Neural crest cell (in vitro differentiated cells): ENCODE results near the gene WDR19. TPM values are rescaled to one million over a fixed set of nuclear protein-coding genes. Genes with fewer than 3 reads are reported as not detected.
"Not testable (repeated sequence)": the region's sequence is repeated elsewhere in the genome, so short reads cannot be mapped to it uniquely, and the experiment has no call there.

ENCODE experiments used
- DNase-seq: peaks from one replicate; pipeline ENCODE4 v3.0.0; 2021; ENCODE audit warnings: low read depth, mixed read lengths, low spot score
- H3K27ac Mint-ChIP-seq: one replicate; pipeline ENCODE4 v1.8.0; 2021; ENCODE audit warnings: mild to moderate bottlenecking, mixed read lengths; ENCODE audit not compliant: unreplicated experiment
- H3K27me3 Mint-ChIP-seq: 2 replicates; pipeline ENCODE4 v1.8.0; 2021; ENCODE audit warnings: low read depth, mild to moderate bottlenecking, mixed read lengths
- H3K36me3 Mint-ChIP-seq: 2 replicates; pipeline ENCODE4 v1.8.0; 2021; ENCODE audit warnings: low read depth, mild to moderate bottlenecking, mixed read lengths
- H3K4me1 Mint-ChIP-seq: 2 replicates; pipeline ENCODE4 v1.8.0; 2021; ENCODE audit warnings: mixed read lengths
- H3K4me3 Mint-ChIP-seq: one replicate; pipeline ENCODE4 v1.8.0; 2021; ENCODE audit warnings: mild to moderate bottlenecking, mixed read lengths
- H3K9me3 Mint-ChIP-seq: 2 replicates; pipeline ENCODE4 v1.8.0; 2021; ENCODE audit warnings: mixed read lengths
- CTCF ChIP-seq: fragments of 200-600 bp; sonication (generic); conservative IDR thresholded peaks from 2 replicates; pipeline ENCODE4 v1.5.0; 2021; ENCODE audit warnings: antibody characterized with exemption, mild to moderate bottlenecking
- total RNA-seq: library from RNA; stranded (reverse); gene quantifications from 2 replicates; pipeline ENCODE4 v1.2.1, GENCODE V29; 2021

WDR19 gene
- total RNA-seq, 1 donor from 2014 or later = 51.6 TPM

GRCh38 chr4:39179681-39180080, 2.6 kb upstream of the WDR19 start:
- Mint-ChIP-seq H3K36me3 (no peaks in the 10 kb centered on the region), H3K27ac (no peak overlapping the region), H3K9me3 (no peaks in the 10 kb centered on the region), H3K27me3 (peaks cover 16% of the 10 kb centered on the region), H3K4me3 (no peak overlapping the region), H3K4me1 (peaks cover 10% of the 10 kb centered on the region)
- TF ChIP-seq CTCF = no peak
- no peak for DNase-seq

DNA sequence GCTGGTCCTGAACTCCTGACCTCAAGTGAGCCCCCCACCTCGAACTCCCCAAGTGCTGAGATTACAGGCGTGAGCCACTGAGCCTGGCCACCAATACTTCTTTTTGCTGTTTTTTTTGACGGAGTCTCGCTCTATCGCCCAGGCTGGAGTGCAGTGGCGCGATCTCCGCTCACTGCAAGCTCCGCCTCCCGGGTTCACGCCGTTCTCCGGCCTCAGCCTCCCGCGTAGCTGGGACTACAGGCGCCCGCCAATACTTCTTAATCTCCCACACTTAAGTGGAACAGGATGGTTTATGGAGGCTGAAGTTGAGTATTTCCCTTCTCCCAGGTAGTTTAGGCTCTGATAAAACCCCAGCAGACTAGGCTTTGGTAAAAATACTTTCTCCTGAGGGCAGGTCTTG, 1.7 kb upstream of the WDR19 start:
- not testable (repeated sequence) for DNase-seq, H3K27me3 Mint-ChIP-seq, H3K9me3 Mint-ChIP-seq, H3K4me1 Mint-ChIP-seq, H3K36me3 Mint-ChIP-seq, H3K27ac Mint-ChIP-seq
- H3K4me3 Mint-ChIP-seq = peak overlapping the region; percentile 58

DNA sequence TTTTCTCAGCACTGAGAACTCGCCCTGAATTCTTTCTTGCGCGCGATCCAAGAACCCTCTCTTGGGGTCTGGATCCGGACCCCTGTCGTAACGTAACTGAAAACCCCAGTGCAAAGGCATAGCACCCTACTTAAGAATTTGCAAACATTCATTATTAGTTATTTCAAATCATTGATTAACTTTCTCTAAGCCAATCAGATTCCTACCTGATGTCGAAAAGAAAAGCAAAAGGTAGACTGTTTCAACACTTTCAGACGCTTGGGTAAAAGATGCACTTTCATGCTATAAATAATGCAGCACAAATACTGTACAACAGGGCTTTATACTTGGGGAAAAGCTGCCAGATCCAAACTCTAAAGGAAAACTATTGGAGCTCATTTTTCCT, 817 bp upstream of the WDR19 start:
- peaks cover 6% of the 10 kb centered on the region for H3K27me3 Mint-ChIP-seq
- no peaks in the 10 kb centered on the region for H3K36me3 Mint-ChIP-seq
- TF ChIP-seq CTCF = no peak
- no peaks in the 10 kb centered on the region for H3K9me3 Mint-ChIP-seq
- peak overlapping the region; percentile 71 for H3K4me3 Mint-ChIP-seq
- peaks cover 10% of the 10 kb centered on the region for H3K4me1 Mint-ChIP-seq
- DNase-seq = no peak
- no peak overlapping the region for H3K27ac Mint-ChIP-seq

- DNase-seq = no peak
- TF ChIP-seq CTCF = no peak
- Mint-ChIP-seq H3K4me3 (no peak overlapping the region), H3K36me3 (peaks cover 21% of the 10 kb centered on the region), H3K4me1 (no peaks in the 10 kb centered on the region), H3K27ac (no peak overlapping the region), H3K27me3 (no peaks in the 10 kb centered on the region), H3K9me3 (peaks cover 7% of the 10 kb centered on the region)
These were observed 19.6 kb downstream of the WDR19 start for GRCh38 chr4:39201963-39202362.

DNA sequence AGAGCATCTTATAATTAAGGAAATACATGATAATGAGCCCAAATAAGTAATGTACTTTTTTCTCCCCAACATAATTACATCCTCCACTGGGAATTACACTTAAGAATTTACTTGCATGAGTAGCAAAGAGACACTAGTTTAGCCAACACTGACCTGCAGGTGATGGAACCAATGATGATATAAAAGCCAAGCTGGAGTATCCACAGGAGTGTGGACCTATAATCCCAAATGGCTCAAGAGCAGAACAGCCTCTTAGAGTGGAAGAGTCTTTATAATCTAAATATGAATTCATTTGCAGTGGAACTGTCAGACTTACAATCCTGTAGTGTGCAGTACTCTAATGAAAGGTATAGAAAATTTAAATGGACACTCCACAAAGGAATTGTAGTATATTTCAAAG, 22.2 kb downstream of the WDR19 start:
- H3K36me3 Mint-ChIP-seq = peaks cover 32% of the 10 kb centered on the region
- no peak for DNase-seq
- H3K27me3 Mint-ChIP-seq = no peaks in the 10 kb centered on the region
- H3K4me3 Mint-ChIP-seq = no peak overlapping the region
- no peak overlapping the region for H3K27ac Mint-ChIP-seq
- H3K9me3 Mint-ChIP-seq = peaks cover 7% of the 10 kb centered on the region
- no peaks in the 10 kb centered on the region for H3K4me1 Mint-ChIP-seq
- no peak for TF ChIP-seq CTCF

DNA sequence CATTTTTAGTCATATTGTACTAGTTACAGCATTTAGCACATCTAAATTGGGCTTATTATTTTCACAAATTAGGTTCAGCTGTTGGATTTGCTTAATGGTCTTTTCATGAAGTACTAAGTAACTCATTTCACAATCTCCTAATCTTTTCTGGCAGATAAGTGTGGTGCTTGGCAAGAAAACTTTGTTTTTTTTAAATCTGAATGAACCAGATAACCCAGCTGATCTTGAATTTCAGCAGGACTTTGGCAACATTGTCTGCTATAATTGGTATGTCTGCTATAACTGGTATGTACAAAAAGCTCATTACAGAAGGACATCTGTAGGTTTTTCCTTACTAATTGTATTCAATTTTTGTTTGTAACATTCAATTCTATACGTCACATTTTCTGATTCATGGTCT, 22.7 kb downstream of the WDR19 start:
- Mint-ChIP-seq H3K4me3 (no peak overlapping the region), H3K36me3 (peaks cover 32% of the 10 kb centered on the region), H3K9me3 (peaks cover 7% of the 10 kb centered on the region), H3K4me1 (no peaks in the 10 kb centered on the region), H3K27ac (no peak overlapping the region), H3K27me3 (no peaks in the 10 kb centered on the region)
- TF ChIP-seq CTCF = no peak
- no peak for DNase-seq
